SK-N-SH (cell line): ENCODE data around the gene NLRC4. TPM values are rescaled to one million over a fixed set of nuclear protein-coding genes. Genes with fewer than 3 reads are reported as not detected.

ENCODE experiments used
- CTCF ChIA-PET: fragments of 300-600, 350-600 bp; formaldehyde crosslinking; extraction: SDS; loops from one replicate; lab custom pipeline; 2021; lab: Yijun Ruan, JAX
- POLR2A ChIA-PET: fragments of 350-600 bp; sonication (Branson Sonifier 250); formaldehyde crosslinking; extraction: SDS; loops from one replicate; lab custom pipeline; 2020; ENCODE audit warnings: antibody characterized with exemption, inconsistent platforms; lab: Yijun Ruan, JAX
- DNase-seq: peaks from one replicate; pipeline ENCODE4 v3.0.0; 2012
- H2AFZ ChIP-seq: fragments of 200-600 bp; sonication (generic); 2 replicates; pipeline ENCODE4 v1.8.1; 2016; ENCODE audit warnings: antibody characterized with exemption, mild to moderate bottlenecking, low read depth
- H3F3A ChIP-seq: fragments of 200-600 bp; sonication (generic); replicated peaks from 2 replicates; pipeline ENCODE3; 2016; ENCODE audit warnings: antibody characterized with exemption, mild to moderate bottlenecking; ENCODE audit not compliant: insufficient read depth
- H3K27ac ChIP-seq, 2 experiments: fragments of 200-500 bp in 1 of 2; fragments of 200-600 bp in 1 of 2; sonication (Bioruptor generic) in 1 of 2; sonication (generic), shearing (Covaris generic) in 1 of 2; 2 replicates each; pipeline versions ENCODE4 v1.5.1 to v1.6.1; 2014 to 2016; ENCODE audit warnings: low read depth in 2 of 2, inconsistent platforms in 1 of 2, low read length in 1 of 2, mild to moderate bottlenecking in 1 of 2, mixed read lengths in 1 of 2
- H3K27me3 ChIP-seq: fragments of 200-600 bp; sonication (generic), shearing (Covaris generic); 2 replicates; pipeline ENCODE4 v1.6.1; 2016; ENCODE audit warnings: mixed run types; ENCODE audit not compliant: insufficient read depth
- H3K36me3 ChIP-seq, 2 experiments: fragments of 200-500 bp in 1 of 2; fragments of 200-600 bp in 1 of 2; sonication (Bioruptor generic) in 1 of 2; sonication (generic) in 1 of 2; replicated peaks in 1 of 2; 2 replicates each; pipeline versions ENCODE3 to v1.5.1; 2014 to 2016; ENCODE audit warnings: low read length in 1 of 2, mild to moderate bottlenecking in 1 of 2; ENCODE audit not compliant: insufficient read depth in 2 of 2, control insufficient read depth in 1 of 2
- H3K4me1 ChIP-seq, 2 experiments: fragments of 200-500 bp in 1 of 2; fragments of 200-600 bp in 1 of 2; sonication (Bioruptor generic) in 1 of 2; sonication (generic), shearing (Covaris generic) in 1 of 2; 2 replicates each; pipeline versions ENCODE4 v1.5.1 to v1.6.1; 2014 to 2016; ENCODE audit warnings: low read depth in 1 of 2, low read length in 1 of 2, mixed run types in 1 of 2; ENCODE audit not compliant: insufficient read depth in 2 of 2, control insufficient read depth in 1 of 2
- H3K4me2 ChIP-seq: fragments of 200-600 bp; sonication (generic), shearing (Covaris generic); 2 replicates; pipeline ENCODE4 v1.6.1; 2017; ENCODE audit warnings: mixed run types
- H3K4me3 ChIP-seq, 2 experiments: fragments of 200-500 bp in 1 of 2; fragments of 200-600 bp in 1 of 2; sonication (Bioruptor generic) in 1 of 2; sonication (generic), shearing (Covaris generic) in 1 of 2; 2 replicates each; pipeline versions ENCODE4 v1.5.1 to v1.8.1; 2014 to 2016; ENCODE audit warnings: low read depth in 2 of 2, inconsistent platforms in 1 of 2, low read length in 1 of 2, mild to moderate bottlenecking in 1 of 2, mixed read lengths in 1 of 2, moderate library complexity in 1 of 2
- H3K79me2 ChIP-seq: fragments of 200-600 bp; sonication (generic); 2 replicates; pipeline ENCODE4 v1.8.1; 2017; ENCODE audit warnings: mild to moderate bottlenecking; ENCODE audit not compliant: insufficient read depth
- H3K9ac ChIP-seq: fragments of 200-600 bp; sonication (generic); 2 replicates; pipeline ENCODE4 v1.6.1; 2017; ENCODE audit warnings: mixed run types
- H3K9me2 ChIP-seq: fragments of 200-600 bp; sonication (generic); 2 replicates; pipeline ENCODE4 v1.6.1; 2017; ENCODE audit warnings: mixed run types
- H3K9me3 ChIP-seq: fragments of 200-600 bp; sonication (generic); 2 replicates; pipeline ENCODE4 v1.6.1; 2017; ENCODE audit warnings: mixed run types, mild to moderate bottlenecking, moderate library complexity
- H4K20me1 ChIP-seq: fragments of 200-600 bp; sonication (generic); 2 replicates; pipeline ENCODE4 v1.6.1; 2017; ENCODE audit warnings: mild to moderate bottlenecking, mixed run types; ENCODE audit not compliant: insufficient read depth
- CHD2 ChIP-seq: fragments of 150-350 bp; IDR thresholded peaks from 2 replicates; pipeline ENCODE4 v1.6.1; 2018; ENCODE audit warnings: low read length; ENCODE audit not compliant: partially characterized antibody
- ELF1 ChIP-seq: IDR thresholded peaks from 2 replicates; pipeline ENCODE4 v1.4.0; 2012
- EP300 ChIP-seq, 2 experiments: IDR thresholded peaks; 2 replicates each; pipeline versions ENCODE4 v1.4.0 to v1.6.1; 2012; ENCODE audit warnings: borderline replicate concordance in 1 of 2, low read depth in 1 of 2, low read length in 1 of 2
- FOSL2 ChIP-seq: IDR thresholded peaks from 2 replicates; pipeline ENCODE4 v1.4.0; 2012; ENCODE audit warnings: low read depth, mild to moderate bottlenecking, moderate library complexity, borderline replicate concordance
- FOXJ3 ChIP-seq: sonication (generic); formaldehyde crosslinking; IDR thresholded peaks from 2 replicates; pipeline ENCODE4 v1.5.1; 2020; ENCODE audit warnings: mild to moderate bottlenecking, missing genetic modification reagents
- FOXM1 ChIP-seq: IDR thresholded peaks from 2 replicates; pipeline ENCODE4 v1.4.0; 2012; ENCODE audit warnings: low read depth, mild to moderate bottlenecking
- GABPA ChIP-seq: IDR thresholded peaks from 2 replicates; pipeline ENCODE4 v1.4.0; 2012; ENCODE audit warnings: low read depth, mild to moderate bottlenecking
- MAX ChIP-seq: IDR thresholded peaks from 2 replicates; pipeline ENCODE4 v1.4.0; 2012; ENCODE audit warnings: low read depth
- MEF2A ChIP-seq: IDR thresholded peaks from 2 replicates; pipeline ENCODE4 v1.4.0; 2012; ENCODE audit warnings: low read depth, borderline replicate concordance
- NRF1 ChIP-seq: IDR thresholded peaks from 2 replicates; pipeline ENCODE4 v1.6.1; 2012; ENCODE audit warnings: low read depth, mild to moderate bottlenecking, low read length
- POLR2AphosphoS5 ChIP-seq: IDR thresholded peaks from 2 replicates; pipeline ENCODE4 v1.6.1; 2012; ENCODE audit warnings: low read depth, low read length
- RCOR1 ChIP-seq: fragments of 150-350 bp; IDR thresholded peaks from 2 replicates; pipeline ENCODE4 v1.6.1; 2017; ENCODE audit warnings: antibody characterized with exemption, low read length
- REST ChIP-seq: IDR thresholded peaks from 2 replicates; pipeline ENCODE4 v1.6.1; 2012; ENCODE audit warnings: mild to moderate bottlenecking, low read depth, low read length, moderate library complexity
- SMC3 ChIP-seq: IDR thresholded peaks from 2 replicates; pipeline ENCODE4 v1.6.1; 2012; ENCODE audit warnings: low read depth, low read length, improper control_type of control experiment
- TAF1 ChIP-seq: IDR thresholded peaks from 2 replicates; pipeline ENCODE4 v1.6.1; 2012; ENCODE audit warnings: low read depth, mild to moderate bottlenecking, low read length, moderate library complexity, borderline replicate concordance
- TCF12 ChIP-seq: IDR thresholded peaks from 2 replicates; pipeline ENCODE4 v1.4.0; 2012
- TEAD4 ChIP-seq: IDR thresholded peaks from 2 replicates; pipeline ENCODE4 v1.4.0; 2012; ENCODE audit warnings: mild to moderate bottlenecking, borderline replicate concordance; ENCODE audit not compliant: insufficient read depth
- YY1 ChIP-seq: IDR thresholded peaks from 2 replicates; pipeline ENCODE4 v1.4.0; 2012; ENCODE audit warnings: low read depth, mild to moderate bottlenecking
- WGBS: methylation state at CpG from one replicate; pipeline ENCODE4 v1.1.6; 2017; ENCODE audit warnings: low lambda C conversion rate; 5-methylcytosine and 5-hydroxymethylcytosine counted together
- polyA plus RNA-seq, 3 experiments: library from polyadenylated mRNA; depleted of rRNA; stranded (reverse); fragments of >200 nt; gene quantifications; 2 replicates each; pipeline ENCODE4 v1.2.3, GENCODE V29; 2012
- TF ChIP-seq, protein P1 (sequence below): fragments of 150-350 bp; IDR thresholded peaks from 2 replicates; pipeline ENCODE4 v1.6.1; 2016; ENCODE audit warnings: mild to moderate bottlenecking, low read depth, low read length
- TF ChIP-seq, protein P2 (sequence below): IDR thresholded peaks from 2 replicates; pipeline ENCODE4 v1.4.0; 2012; ENCODE audit warnings: low read depth, borderline replicate concordance
- TF ChIP-seq, protein P3 (sequence below): fragments of 200-600 bp; sonication (generic); IDR thresholded peaks from 2 replicates; pipeline ENCODE4 v1.6.1; 2017; ENCODE audit warnings: antibody characterized with exemption, mild to moderate bottlenecking, moderate library complexity
- TF ChIP-seq, protein P4 (sequence below): fragments of 150-350 bp; IDR thresholded peaks from 2 replicates; pipeline ENCODE4 v1.6.1; 2017; ENCODE audit warnings: antibody characterized with exemption, low read length, low read depth, borderline replicate concordance

NLRC4 gene
- polyA plus RNA-seq, 1 of the 3 experiments (the other 2 are of a cell fraction) = not detected

GRCh38 chr2:32277674-32278477, 13.2 kb upstream of the NLRC4 start, which contains the start of gene YIPF4 (continued):
- TF ChIP-seq, protein P1, sequence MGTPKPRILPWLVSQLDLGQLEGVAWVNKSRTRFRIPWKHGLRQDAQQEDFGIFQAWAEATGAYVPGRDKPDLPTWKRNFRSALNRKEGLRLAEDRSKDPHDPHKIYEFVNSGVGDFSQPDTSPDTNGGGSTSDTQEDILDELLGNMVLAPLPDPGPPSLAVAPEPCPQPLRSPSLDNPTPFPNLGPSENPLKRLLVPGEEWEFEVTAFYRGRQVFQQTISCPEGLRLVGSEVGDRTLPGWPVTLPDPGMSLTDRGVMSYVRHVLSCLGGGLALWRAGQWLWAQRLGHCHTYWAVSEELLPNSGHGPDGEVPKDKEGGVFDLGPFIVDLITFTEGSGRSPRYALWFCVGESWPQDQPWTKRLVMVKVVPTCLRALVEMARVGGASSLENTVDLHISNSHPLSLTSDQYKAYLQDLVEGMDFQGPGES = peak; percentile 54
- TF ChIP-seq POLR2AphosphoS5 (peak; percentile 95), MEF2A (no peak), SMC3 (no peak), ELF1 (peak; percentile 94), REST (0 out of 2 replicates have a peak, but pooled peaks have one; percentile 2), CHD2 (peak; percentile 78), FOSL2 (no peak), FOXJ3 (CRISPR knock-in tag) (peak; percentile 68; the same call in 1 of the 2 replicates), TCF12 (no peak), FOXM1 (no peak), MAX (peak; percentile 81), NRF1 (no peak), RCOR1 (0 out of 2 replicates have a peak, but pooled peaks have one; percentile 10)
- TF ChIP-seq, all 33 proteins: peak for 12

- Histone ChIP-seq H3K36me3 (peaks cover 6 to 11% of the 10 kb centered on the region in 2 experiments), H3F3A (no peaks in the 10 kb centered on the region), H3K27ac (peak overlapping the region; percentile 66 to 70), H3K9me2 (no peaks in the 10 kb centered on the region), H3K4me3 (peak overlapping the region; percentile 90), H3K4me1 (peaks cover 0 to 3% of the 10 kb centered on the region in 2 experiments; a peak in 1 of 4 replicates), H3K79me2 (peaks cover 47% of the 10 kb centered on the region), H2AFZ (peak overlapping the region; percentile 97), H4K20me1 (no peaks in the 10 kb centered on the region), H3K9me3 (no peaks in the 10 kb centered on the region), H3K27me3 (no peaks in the 10 kb centered on the region), H3K9ac (peak overlapping the region; percentile 88), H3K4me2 (peak overlapping the region; percentile 87)
- no peak for DNase-seq
- POLR2A ChIA-PET = no interaction called here
- TF ChIP-seq POLR2AphosphoS5 = no peak
- TF ChIP-seq, protein P2, sequence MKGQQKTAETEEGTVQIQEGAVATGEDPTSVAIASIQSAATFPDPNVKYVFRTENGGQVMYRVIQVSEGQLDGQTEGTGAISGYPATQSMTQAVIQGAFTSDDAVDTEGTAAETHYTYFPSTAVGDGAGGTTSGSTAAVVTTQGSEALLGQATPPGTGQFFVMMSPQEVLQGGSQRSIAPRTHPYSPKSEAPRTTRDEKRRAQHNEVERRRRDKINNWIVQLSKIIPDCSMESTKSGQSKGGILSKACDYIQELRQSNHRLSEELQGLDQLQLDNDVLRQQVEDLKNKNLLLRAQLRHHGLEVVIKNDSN = no peak
- TF ChIP-seq FOXJ3 (CRISPR knock-in tag) = no peak
- no peak for TF ChIP-seq TEAD4
- no peak for TF ChIP-seq TAF1
- TF ChIP-seq, protein P3, sequence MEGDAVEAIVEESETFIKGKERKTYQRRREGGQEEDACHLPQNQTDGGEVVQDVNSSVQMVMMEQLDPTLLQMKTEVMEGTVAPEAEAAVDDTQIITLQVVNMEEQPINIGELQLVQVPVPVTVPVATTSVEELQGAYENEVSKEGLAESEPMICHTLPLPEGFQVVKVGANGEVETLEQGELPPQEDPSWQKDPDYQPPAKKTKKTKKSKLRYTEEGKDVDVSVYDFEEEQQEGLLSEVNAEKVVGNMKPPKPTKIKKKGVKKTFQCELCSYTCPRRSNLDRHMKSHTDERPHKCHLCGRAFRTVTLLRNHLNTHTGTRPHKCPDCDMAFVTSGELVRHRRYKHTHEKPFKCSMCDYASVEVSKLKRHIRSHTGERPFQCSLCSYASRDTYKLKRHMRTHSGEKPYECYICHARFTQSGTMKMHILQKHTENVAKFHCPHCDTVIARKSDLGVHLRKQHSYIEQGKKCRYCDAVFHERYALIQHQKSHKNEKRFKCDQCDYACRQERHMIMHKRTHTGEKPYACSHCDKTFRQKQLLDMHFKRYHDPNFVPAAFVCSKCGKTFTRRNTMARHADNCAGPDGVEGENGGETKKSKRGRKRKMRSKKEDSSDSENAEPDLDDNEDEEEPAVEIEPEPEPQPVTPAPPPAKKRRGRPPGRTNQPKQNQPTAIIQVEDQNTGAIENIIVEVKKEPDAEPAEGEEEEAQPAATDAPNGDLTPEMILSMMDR = no peak
- TF ChIP-seq NRF1 = no peak
- no peak for TF ChIP-seq MEF2A
- TF ChIP-seq, protein P4, sequence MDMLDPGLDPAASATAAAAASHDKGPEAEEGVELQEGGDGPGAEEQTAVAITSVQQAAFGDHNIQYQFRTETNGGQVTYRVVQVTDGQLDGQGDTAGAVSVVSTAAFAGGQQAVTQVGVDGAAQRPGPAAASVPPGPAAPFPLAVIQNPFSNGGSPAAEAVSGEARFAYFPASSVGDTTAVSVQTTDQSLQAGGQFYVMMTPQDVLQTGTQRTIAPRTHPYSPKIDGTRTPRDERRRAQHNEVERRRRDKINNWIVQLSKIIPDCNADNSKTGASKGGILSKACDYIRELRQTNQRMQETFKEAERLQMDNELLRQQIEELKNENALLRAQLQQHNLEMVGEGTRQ = no peak
- no peak for TF ChIP-seq GABPA
- TF ChIP-seq SMC3 = no peak
- TF ChIP-seq YY1 = no peak
- no peak for TF ChIP-seq EP300 (IDR thresholded peaks at IDR 0.05; ENCODE audit: borderline replicate concordance in 1 of 2, low read depth in 1 of 2, low read length in 1 of 2)
- WGBS = 31% methylated on average over 5 of the region's 5 CpGs
- CTCF ChIA-PET = interaction anchor here (0.5 kb wide), 1 partner anchor 38 kb away, joined by 3 read pairs; no protein-coding TSS in a partner anchor
Observed at GRCh38 chr2:32277363-32277673, 12.6 kb upstream of the NLRC4 start.
